Tibial nerve (tissue), 3 donors: Measurements from ENCODE around the gene ELAVL4.

Experiments
- POLR2A ChIP-seq, 2 donors: fragments of 450-650 bp; IDR thresholded peaks; one replicate each; pipeline ENCODE4 v1.6.1; 2017; ENCODE audit warnings: antibody characterized with exemption in 2 of 2, mild to moderate bottlenecking in 2 of 2, moderate library complexity in 2 of 2
- TF ChIP-seq, protein P1 (sequence below), 5 experiments: fragments of 200-600 bp in 3 of 5; fragments of 450-650 bp in 2 of 5; sonication (generic) in 3 of 5; IDR thresholded peaks; one replicate each; pipeline ENCODE4 v1.5.1; 2016 to 2019; ENCODE audit warnings: antibody characterized with exemption in 5 of 5, mild to moderate bottlenecking in 3 of 5, moderate library complexity in 2 of 5

- no peak for TF ChIP-seq POLR2A (IDR thresholded peaks at IDR 0.05)
- TF ChIP-seq, protein P1, sequence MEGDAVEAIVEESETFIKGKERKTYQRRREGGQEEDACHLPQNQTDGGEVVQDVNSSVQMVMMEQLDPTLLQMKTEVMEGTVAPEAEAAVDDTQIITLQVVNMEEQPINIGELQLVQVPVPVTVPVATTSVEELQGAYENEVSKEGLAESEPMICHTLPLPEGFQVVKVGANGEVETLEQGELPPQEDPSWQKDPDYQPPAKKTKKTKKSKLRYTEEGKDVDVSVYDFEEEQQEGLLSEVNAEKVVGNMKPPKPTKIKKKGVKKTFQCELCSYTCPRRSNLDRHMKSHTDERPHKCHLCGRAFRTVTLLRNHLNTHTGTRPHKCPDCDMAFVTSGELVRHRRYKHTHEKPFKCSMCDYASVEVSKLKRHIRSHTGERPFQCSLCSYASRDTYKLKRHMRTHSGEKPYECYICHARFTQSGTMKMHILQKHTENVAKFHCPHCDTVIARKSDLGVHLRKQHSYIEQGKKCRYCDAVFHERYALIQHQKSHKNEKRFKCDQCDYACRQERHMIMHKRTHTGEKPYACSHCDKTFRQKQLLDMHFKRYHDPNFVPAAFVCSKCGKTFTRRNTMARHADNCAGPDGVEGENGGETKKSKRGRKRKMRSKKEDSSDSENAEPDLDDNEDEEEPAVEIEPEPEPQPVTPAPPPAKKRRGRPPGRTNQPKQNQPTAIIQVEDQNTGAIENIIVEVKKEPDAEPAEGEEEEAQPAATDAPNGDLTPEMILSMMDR (IDR thresholded peaks at IDR 0.05) = no peak
Observed at GRCh38 chr1:50109647-50110075, 941 bp downstream of the ELAVL4 start.
